DMS79 treated with DMSO at 0.1 percent for 48 hours (cell line): Measurements from ENCODE around the gene TIMP2.

Experiments used
- DNase-seq: peaks from one replicate; lab custom pipeline; 2025; lab: John Stamatoyannopoulos, UW

TIMP2 gene

GRCh38 chr17:78812855-78813254, 112.3 kb downstream of the TIMP2 start:
- no peak for DNase-seq

GRCh38 chr17:78808163-78808562, 117.0 kb downstream of the TIMP2 start:
- no peak for DNase-seq

GRCh38 chr17:78806451-78806850, 118.7 kb downstream of the TIMP2 start:
- DNase-seq = no peak

GRCh38 chr17:78805301-78805700, 119.9 kb downstream of the TIMP2 start:
- DNase-seq = no peak

GRCh38 chr17:78804777-78805176, 120.4 kb downstream of the TIMP2 start:
- DNase-seq = no peak

GRCh38 chr17:78803186-78803845, 121.9 kb downstream of the TIMP2 start:
- DNase-seq = no peak
